Mesendoderm (in vitro differentiated cells): ENCODE results near the gene IL36G.

Experiments used
- DNase-seq: peaks from one replicate; pipeline ENCODE4 v3.0.0; 2013
- H2AK5ac ChIP-seq: 2 replicates; pipeline ENCODE4 v1.6.1; 2013; ENCODE audit warnings: low read length, inconsistent platforms
- H2BK120ac ChIP-seq: 2 replicates; pipeline ENCODE4 v1.6.1; 2013; ENCODE audit warnings: low read depth, mild to moderate bottlenecking, low read length, moderate library complexity, mixed read lengths
- H2BK15ac ChIP-seq: replicated peaks from 2 replicates; pipeline ENCODE4 v1.6.1; 2013; ENCODE audit warnings: low read depth, mild to moderate bottlenecking, moderate library complexity
- H2BK5ac ChIP-seq: 2 replicates; pipeline ENCODE4 v1.6.1; 2013; ENCODE audit warnings: low read length, inconsistent platforms
- H3K18ac ChIP-seq: 2 replicates; pipeline ENCODE4 v1.6.1; 2013; ENCODE audit warnings: mild to moderate bottlenecking, low read length, mixed read lengths
- H3K23ac ChIP-seq: one replicate; pipeline ENCODE4 v1.6.1; 2013; ENCODE audit warnings: low read length
- H3K27ac ChIP-seq: 2 replicates; pipeline ENCODE4 v1.5.1; 2013; ENCODE audit warnings: low read depth, mild to moderate bottlenecking, inconsistent platforms, low read length, moderate library complexity
- H3K27me3 ChIP-seq: 2 replicates; pipeline ENCODE4 v1.6.1; 2013; ENCODE audit warnings: low read length, control low read depth, mild to moderate bottlenecking, inconsistent platforms; ENCODE audit not compliant: insufficient read depth, poor library complexity
- H3K36me3 ChIP-seq: 2 replicates; pipeline ENCODE4 v1.6.1; 2013; ENCODE audit warnings: low read length, inconsistent platforms; ENCODE audit not compliant: control insufficient read depth, insufficient read depth
- H3K4ac ChIP-seq: one replicate; pipeline ENCODE4 v1.6.1; 2013; ENCODE audit warnings: low read depth, mild to moderate bottlenecking, low read length, moderate library complexity
- H3K4me1 ChIP-seq: 2 replicates; pipeline ENCODE4 v1.6.1; 2013; ENCODE audit warnings: low read depth, low read length, inconsistent platforms; ENCODE audit not compliant: control insufficient read depth
- H3K4me2 ChIP-seq: 2 replicates; pipeline ENCODE4 v1.6.1; 2013; ENCODE audit warnings: low read length
- H3K4me3 ChIP-seq: 2 replicates; pipeline ENCODE4 v1.5.1; 2013; ENCODE audit warnings: mild to moderate bottlenecking, low read length
- H3K56ac ChIP-seq: one replicate; pipeline ENCODE4 v1.6.1; 2013; ENCODE audit warnings: low read length
- H3K79me1 ChIP-seq: 2 replicates; pipeline ENCODE4 v1.6.1; 2013; ENCODE audit warnings: low read length, inconsistent platforms
- H3K79me2 ChIP-seq: 2 replicates; pipeline ENCODE4 v1.6.1; 2013; ENCODE audit warnings: mild to moderate bottlenecking, low read length; ENCODE audit not compliant: control insufficient read depth, insufficient read depth
- H3K9ac ChIP-seq: 2 replicates; pipeline ENCODE4 v1.6.1; 2013; ENCODE audit warnings: low read length, inconsistent platforms
- H4K5ac ChIP-seq: one replicate; pipeline ENCODE4 v1.6.1; 2013; ENCODE audit warnings: low read length
- H4K8ac ChIP-seq: one replicate; pipeline ENCODE4 v1.6.1; 2013; ENCODE audit warnings: low read depth, mild to moderate bottlenecking, control low read depth, low read length, moderate library complexity
- whole genome bisulfite sequencing: extraction: QIAGEN DNeasy Blood & Tissue Kit; methylation state at CpG from one replicate; pipeline ENCODE4 v1.1.7; 2013; ENCODE audit warnings: low lambda C conversion rate, missing lambda C conversion rate; ENCODE audit not compliant: insufficient coverage; ENCODE audit errors: extremely low coverage; 5-methylcytosine and 5-hydroxymethylcytosine counted together

The IL36G gene

GRCh38 chr2:112940859-112941625 lies 36.8 kb upstream of the IL36G start:
- Histone ChIP-seq H2BK15ac (no peak overlapping the region), H2BK120ac (no peak overlapping the region), H4K8ac (no peak overlapping the region), H3K23ac (no peak overlapping the region), H3K4me3 (no peak overlapping the region), H3K27me3 (no peaks in the 10 kb centered on the region), H3K4me1 (no peaks in the 10 kb centered on the region), H2BK5ac (no peak overlapping the region), H3K79me2 (no peaks in the 10 kb centered on the region), H3K36me3 (no peaks in the 10 kb centered on the region), H3K18ac (no peak overlapping the region), H3K79me1 (no peaks in the 10 kb centered on the region), H3K4me2 (no peak overlapping the region), H3K4ac (no peak overlapping the region), H2AK5ac (no peak overlapping the region), H3K27ac (no peak overlapping the region), H4K5ac (no peak overlapping the region), H3K56ac (no peak overlapping the region), H3K9ac (no peak overlapping the region)
- no peak for DNase-seq
- no CpG with 5 or more reads among the region's 3 CpGs for WGBS

- Histone ChIP-seq H3K23ac (no peak overlapping the region), H3K56ac (no peak overlapping the region), H3K18ac (no peak overlapping the region), H3K4ac (no peak overlapping the region), H3K4me1 (no peaks in the 10 kb centered on the region), H2AK5ac (no peak overlapping the region), H2BK15ac (no peak overlapping the region), H3K4me2 (no peak overlapping the region), H3K27me3 (no peaks in the 10 kb centered on the region), H3K79me2 (no peaks in the 10 kb centered on the region), H4K5ac (no peak overlapping the region), H3K4me3 (no peak overlapping the region), H3K79me1 (no peaks in the 10 kb centered on the region), H3K36me3 (no peaks in the 10 kb centered on the region), H4K8ac (no peak overlapping the region), H3K9ac (no peak overlapping the region), H3K27ac (no peak overlapping the region), H2BK120ac (no peak overlapping the region), H2BK5ac (no peak overlapping the region)
- DNase-seq, result peak; percentile 87
- WGBS, result no CpG with 5 or more reads among the region's 14 CpGs
These were observed 35.8 kb upstream of the IL36G start for GRCh38 chr2:112941753-112942653.

GRCh38 chr2:112942654-112943002 lies 35.2 kb upstream of the IL36G start:
- H3K4me1 ChIP-seq, result no peaks in the 10 kb centered on the region
- H3K79me2 ChIP-seq, result no peaks in the 10 kb centered on the region
- H2AK5ac ChIP-seq, result no peak overlapping the region
- no peak overlapping the region for H3K23ac ChIP-seq
- no peak overlapping the region for H3K27ac ChIP-seq
- no CpG with 5 or more reads among the region's 2 CpGs for WGBS
- H4K5ac ChIP-seq, result no peak overlapping the region
- no peak for DNase-seq
- H4K8ac ChIP-seq, result no peak overlapping the region
- no peak overlapping the region for H3K4ac ChIP-seq
- H3K4me2 ChIP-seq, result no peak overlapping the region
- no peak overlapping the region for H3K4me3 ChIP-seq
- H2BK15ac ChIP-seq, result no peak overlapping the region
- no peaks in the 10 kb centered on the region for H3K79me1 ChIP-seq
- H3K56ac ChIP-seq, result no peak overlapping the region
- H2BK5ac ChIP-seq, result no peak overlapping the region
- H3K27me3 ChIP-seq, result no peaks in the 10 kb centered on the region
- H3K36me3 ChIP-seq, result no peaks in the 10 kb centered on the region
- H3K9ac ChIP-seq, result no peak overlapping the region
- H3K18ac ChIP-seq, result no peak overlapping the region
- no peak overlapping the region for H2BK120ac ChIP-seq

- Histone ChIP-seq H3K27me3 (no peaks in the 10 kb centered on the region), H3K18ac (no peak overlapping the region), H3K4ac (no peak overlapping the region), H3K23ac (no peak overlapping the region), H3K36me3 (no peaks in the 10 kb centered on the region), H3K4me1 (no peaks in the 10 kb centered on the region), H3K79me1 (no peaks in the 10 kb centered on the region), H4K8ac (no peak overlapping the region), H2BK120ac (no peak overlapping the region), H3K9ac (no peak overlapping the region), H2AK5ac (no peak overlapping the region), H3K4me2 (no peak overlapping the region), H4K5ac (no peak overlapping the region), H2BK5ac (no peak overlapping the region), H3K79me2 (no peaks in the 10 kb centered on the region), H2BK15ac (no peak overlapping the region), H3K27ac (no peak overlapping the region), H3K4me3 (no peak overlapping the region), H3K56ac (no peak overlapping the region)
- no CpG with 5 or more reads among the region's 1 CpG for WGBS
- DNase-seq, result no peak
These were observed 32.8 kb upstream of the IL36G start for GRCh38 chr2:112944971-112945370.

- Histone ChIP-seq H2BK5ac (no peak overlapping the region), H3K23ac (no peak overlapping the region), H3K79me2 (no peaks in the 10 kb centered on the region), H2BK120ac (no peak overlapping the region), H3K4me2 (no peak overlapping the region), H3K4me1 (no peaks in the 10 kb centered on the region), H3K79me1 (no peaks in the 10 kb centered on the region), H4K8ac (no peak overlapping the region), H2BK15ac (no peak overlapping the region), H4K5ac (no peak overlapping the region), H3K36me3 (no peaks in the 10 kb centered on the region), H3K27ac (no peak overlapping the region), H3K4me3 (no peak overlapping the region), H3K27me3 (no peaks in the 10 kb centered on the region), H3K4ac (no peak overlapping the region), H3K18ac (no peak overlapping the region), H3K56ac (no peak overlapping the region), H3K9ac (no peak overlapping the region), H2AK5ac (no peak overlapping the region)
- no CpG with 5 or more reads among the region's 2 CpGs for WGBS
- no peak for DNase-seq
These were observed 31.7 kb upstream of the IL36G start for GRCh38 chr2:112946086-112946485.
